A549 (cell line): ENCODE measurements around the gene BEND6. TPM values are rescaled to one million over a fixed set of nuclear protein-coding genes. Genes with fewer than 3 reads are reported as not detected.

Source experiments
- ATAC-seq, 2 experiments: fragments of 200-7000 bp in 1 of 2; fragments of >200 bp in 1 of 2; cut with Nextera tagmentation in 1 of 2; cut with Tn5 transposase in 1 of 2; 3 replicates each; pipeline versions ENCODE4 v1.8.0 to v1.9.1; 2018 to 2020; ENCODE audit warnings: mild to moderate bottlenecking in 1 of 2, moderate library complexity in 1 of 2
- CTCF ChIA-PET: fragments of 300-600 bp; sonication (Branson Sonifier 250); formaldehyde crosslinking; extraction: SDS; loops from one replicate; lab custom pipeline; 2021; ENCODE audit warnings: antibody characterized with exemption, inconsistent platforms; lab: Yijun Ruan, JAX
- POLR2A ChIA-PET: fragments of 350-600 bp; formaldehyde crosslinking; extraction: SDS; loops from one replicate; lab custom pipeline; 2021; ENCODE audit warnings: antibody characterized with exemption, inconsistent platforms; lab: Yijun Ruan, JAX
- DNase-seq, 2 experiments: peaks; one replicate each; pipeline versions ENCODE4 v3.0.0 to v3.0.0-alpha.2; 2011 to 2016; ENCODE audit warnings: low read depth in 1 of 2, low spot score in 1 of 2
- FAIRE-seq: peaks from 2 replicates; lab custom pipeline; 2011; peaks lifted over from hg19 to GRCh38; lab: Jason Lieb, UNC
- H3K27ac ChIP-seq, 2 experiments: fragments of >200 bp; sonication (Bioruptor Twin); formaldehyde crosslinking; 3 replicates each; pipeline ENCODE4 v1.5.1; 2016 to 2017
- H3K4me1 ChIP-seq: fragments of >200 bp; sonication (Bioruptor Twin); formaldehyde crosslinking; 3 replicates; pipeline ENCODE4 v1.6.1; 2016
- H3K4me2 ChIP-seq: fragments of >200 bp; sonication (Bioruptor Twin); formaldehyde crosslinking; 3 replicates; pipeline ENCODE4 v1.6.1; 2016
- H3K4me3 ChIP-seq: fragments of >200 bp; sonication (Bioruptor Twin); formaldehyde crosslinking; 3 replicates; pipeline ENCODE4 v1.5.1; 2016
- H3K9me3 ChIP-seq: fragments of >200 bp; sonication (Bioruptor Twin); formaldehyde crosslinking; 3 replicates; pipeline ENCODE4 v1.6.1; 2016
- ATOH8 ChIP-seq: fragments of 250-450 bp; sonication (Bioruptor Pico); IDR thresholded peaks from 2 replicates; pipeline ENCODE4 v1.5.0; 2020; ENCODE audit warnings: low read depth, mild to moderate bottlenecking, moderate library complexity
- CBX2 ChIP-seq: fragments of 200-600 bp; sonication (generic); IDR thresholded peaks from 2 replicates; pipeline ENCODE4 v1.6.1; 2016; ENCODE audit warnings: low read depth, mild to moderate bottlenecking, borderline replicate concordance
- CBX8 ChIP-seq: fragments of 200-600 bp; sonication (generic); IDR thresholded peaks from 2 replicates; pipeline ENCODE4 v1.6.1; 2016
- CHD2 ChIP-seq: fragments of 150-350 bp; IDR thresholded peaks from 2 replicates; pipeline ENCODE4 v1.6.1; 2014; ENCODE audit warnings: low read length; ENCODE audit not compliant: partially characterized antibody
- CHD4 ChIP-seq: fragments of 200-600 bp; sonication (generic); IDR thresholded peaks from 2 replicates; pipeline ENCODE4 v1.6.1; 2016; ENCODE audit warnings: antibody characterized with exemption, mild to moderate bottlenecking, borderline replicate concordance
- EHF ChIP-seq: fragments of 250-450 bp; sonication (Bioruptor Pico); IDR thresholded peaks from 2 replicates; pipeline ENCODE4 v1.5.0; 2020; ENCODE audit warnings: mild to moderate bottlenecking
- ELK1 ChIP-seq: fragments of 150-350 bp; IDR thresholded peaks from 2 replicates; pipeline ENCODE4 v1.6.1; 2014; ENCODE audit warnings: low read depth, mild to moderate bottlenecking, low read length
- EP300 ChIP-seq, 2 experiments: fragments of >200 bp; sonication (Bioruptor Twin); formaldehyde crosslinking; IDR thresholded peaks; 2 replicates in 1 of 2; 3 replicates in 1 of 2; pipeline ENCODE4 v1.6.1; 2016 to 2017
- FOSB ChIP-seq: fragments of 250-450 bp; sonication (Bioruptor Pico); IDR thresholded peaks from 2 replicates; pipeline ENCODE4 v1.5.0; 2020; ENCODE audit warnings: mild to moderate bottlenecking, moderate library complexity
- FOSL2 ChIP-seq, 2 experiments: fragments of 450-650 bp in 1 of 2; fragments of >200 bp in 1 of 2; sonication (Bioruptor Twin) in 1 of 2; formaldehyde crosslinking; IDR thresholded peaks; 2 replicates each; pipeline versions ENCODE4 v1.5.0 to v1.6.1; 2016 to 2020; ENCODE audit warnings: mild to moderate bottlenecking in 1 of 2, moderate library complexity in 1 of 2
- FOXS1 ChIP-seq: fragments of 250-450 bp; sonication (Bioruptor Pico); IDR thresholded peaks from 2 replicates; pipeline ENCODE4 v1.5.0; 2020; ENCODE audit warnings: mild to moderate bottlenecking, moderate library complexity
- GATA3 ChIP-seq: IDR thresholded peaks from 2 replicates; pipeline ENCODE4 v1.6.1; 2012; ENCODE audit warnings: borderline replicate concordance
- HEYL ChIP-seq: fragments of 250-450 bp; sonication (Bioruptor Pico); IDR thresholded peaks from 2 replicates; pipeline ENCODE4 v1.8.0; 2021; ENCODE audit warnings: mild to moderate bottlenecking, moderate library complexity
- KDM1A ChIP-seq: fragments of 200-600 bp; sonication (generic); IDR thresholded peaks from 2 replicates; pipeline ENCODE4 v1.6.1; 2016; ENCODE audit warnings: low read depth, mild to moderate bottlenecking
- MAFK ChIP-seq: fragments of 450-650 bp; IDR thresholded peaks from 2 replicates; pipeline ENCODE4 v1.6.1; 2014; ENCODE audit not compliant: partially characterized antibody
- MAX ChIP-seq: IDR thresholded peaks from 2 replicates; pipeline ENCODE4 v1.6.1; 2012
- MAZ ChIP-seq: fragments of 150-350 bp; IDR thresholded peaks from 2 replicates; pipeline ENCODE4 v1.6.1; 2014; ENCODE audit warnings: antibody characterized with exemption, low read depth, low read length, borderline replicate concordance
- NPAS2 ChIP-seq: fragments of 250-450 bp; sonication (Bioruptor Pico); IDR thresholded peaks from 2 replicates; pipeline ENCODE4 v1.8.0; 2022; ENCODE audit warnings: mild to moderate bottlenecking, moderate library complexity, borderline replicate concordance
- PBX3 ChIP-seq: IDR thresholded peaks from 2 replicates; pipeline ENCODE4 v1.6.1; 2012
- POLR2AphosphoS2 ChIP-seq: conservative IDR thresholded peaks from 2 replicates; pipeline ENCODE4 v1.6.1; 2012; ENCODE audit warnings: low read length, improper control_type of control experiment, inconsistent platforms
- RAD21 ChIP-seq, 2 experiments: fragments of >200 bp in 1 of 2; sonication (Bioruptor Twin) in 1 of 2; formaldehyde crosslinking in 1 of 2; IDR thresholded peaks in 1 of 2; conservative IDR thresholded peaks in 1 of 2; 2 replicates in 1 of 2; 3 replicates in 1 of 2; pipeline ENCODE4 v1.6.1; 2012 to 2018; ENCODE audit warnings: inconsistent platforms in 1 of 2
- RARB ChIP-seq: fragments of 250-450 bp; sonication (Bioruptor Pico); IDR thresholded peaks from 2 replicates; pipeline ENCODE4 v1.8.0; 2021; ENCODE audit warnings: mild to moderate bottlenecking, moderate library complexity
- RNF2 ChIP-seq: fragments of 200-600 bp; sonication (generic); IDR thresholded peaks from 2 replicates; pipeline ENCODE4 v1.6.1; 2016; ENCODE audit warnings: low read depth, mild to moderate bottlenecking, antibody characterized with exemption, moderate library complexity, borderline replicate concordance
- SMC3 ChIP-seq: fragments of >200 bp; sonication (Bioruptor Twin); formaldehyde crosslinking; IDR thresholded peaks from 3 replicates; pipeline ENCODE4 v1.6.1; 2018; ENCODE audit warnings: inconsistent platforms
- ZFP36 ChIP-seq: fragments of 450-650 bp; IDR thresholded peaks from 2 replicates; pipeline ENCODE4 v1.6.1; 2014; ENCODE audit warnings: borderline replicate concordance; ENCODE audit not compliant: partially characterized antibody
- ZSCAN20 ChIP-seq: fragments of 250-450 bp; sonication (Bioruptor Pico); IDR thresholded peaks from 2 replicates; pipeline ENCODE4 v1.8.0; 2022; ENCODE audit warnings: mild to moderate bottlenecking, moderate library complexity
- WGBS: methylation state at CpG from one replicate; pipeline ENCODE4 v1.1.6; 2017; ENCODE audit errors: missing lambda C conversion rate; 5-methylcytosine and 5-hydroxymethylcytosine counted together
- polyA plus RNA-seq, 4 experiments: library from polyadenylated mRNA; depleted of rRNA in 3 of 4; stranded (reverse); fragments of >200 nt; fragmentation: RNase III in 1 of 4; extraction: RNeasy Plus Mini Kit Qiagen cat#74134 plus additional on column Dnase treatment in 1 of 4; gene quantifications; 2 replicates in 3 of 4; 3 replicates in 1 of 4; pipeline ENCODE4 v1.2.3, GENCODE V29; 2011 to 2017

The BEND6 gene
- polyA plus RNA-seq, 2 of the 4 experiments (the other 2 are of a cell fraction), result 2.1 to 2.9 TPM

- ChIA-PET POLR2A (no interaction called here), CTCF (interaction anchor here (1.8 to 2.8 kb wide), 3 partner anchors 58 to 60 kb away, joined by 5 to 10 read pairs (median 7); no protein-coding TSS in a partner anchor)
- DNase-seq (no peak), ATAC-seq (no peak), FAIRE-seq (no peak)
- Histone ChIP-seq H3K4me1 (peaks cover 19% of the 10 kb centered on the region), H3K9me3 (no peaks in the 10 kb centered on the region), H3K27ac (no peak overlapping the region), H3K4me3 (no peak overlapping the region), H3K4me2 (no peak overlapping the region)
- no peak for TF ChIP-seq EHF (CRISPR knock-in tag)
- TF ChIP-seq FOSL2 (IDR thresholded peaks at IDR 0.05), result no peak
- no peak for TF ChIP-seq FOSL2 (CRISPR knock-in tag; IDR thresholded peaks at IDR 0.05)
- no peak for TF ChIP-seq PBX3
- no peak for TF ChIP-seq POLR2AphosphoS2
- no peak for TF ChIP-seq KDM1A
- TF ChIP-seq MAX, result no peak
- no peak for TF ChIP-seq CHD2
- no peak for TF ChIP-seq CBX8
- TF ChIP-seq RNF2, result no peak
- no peak for TF ChIP-seq SMC3
- TF ChIP-seq HEYL, result no peak
- no peak for TF ChIP-seq CHD4
- TF ChIP-seq ELK1, result no peak
- TF ChIP-seq CBX2, result no peak
- TF ChIP-seq NPAS2, result no peak
- TF ChIP-seq ZSCAN20 (CRISPR knock-in tag), result no peak
- TF ChIP-seq MAZ, result no peak
- 96% methylated on average over 2 of the region's 2 CpGs for WGBS
These were observed 7.5 kb downstream of the BEND6 start for GRCh38 chr6:56962441-56962840.

GRCh38 chr6:56963043-56963442 is 8.1 kb downstream of the BEND6 start:
- H3K4me1 ChIP-seq, result peaks cover 19% of the 10 kb centered on the region
- no peak for FAIRE-seq
- no peak overlapping the region for H3K4me3 ChIP-seq
- CTCF ChIA-PET, result interaction anchor here (0.9 to 2.8 kb wide), 4 partner anchors 58 to 60 kb away, joined by 3 to 10 read pairs (median 4); no protein-coding TSS in a partner anchor
- ATAC-seq, result no peak
- WGBS, result 97% methylated on average over 3 of the region's 3 CpGs
- no peak overlapping the region for H3K27ac ChIP-seq
- no peaks in the 10 kb centered on the region for H3K9me3 ChIP-seq
- POLR2A ChIA-PET, result no interaction called here
- TF ChIP-seq GATA3, result no peak
- TF ChIP-seq ELK1, result no peak
- no peak for TF ChIP-seq RAD21 (conservative IDR thresholded peaks at IDR 0.05 in 1 of 2, IDR thresholded peaks at IDR 0.05 in 1 of 2)
- no peak for TF ChIP-seq NPAS2
- TF ChIP-seq ZFP36, result no peak
- TF ChIP-seq ATOH8, result no peak
- no peak for TF ChIP-seq EP300 (IDR thresholded peaks at IDR 0.05)
- no peak for TF ChIP-seq POLR2AphosphoS2
- no peak for TF ChIP-seq ZSCAN20 (CRISPR knock-in tag)
- no peak for TF ChIP-seq RNF2
- no peak for TF ChIP-seq CBX2
- no peak for TF ChIP-seq FOSL2 (IDR thresholded peaks at IDR 0.05)
- TF ChIP-seq FOSL2 (CRISPR knock-in tag; IDR thresholded peaks at IDR 0.05), result no peak
- TF ChIP-seq MAFK, result no peak
- TF ChIP-seq FOXS1 (CRISPR knock-in tag), result no peak
- no peak for TF ChIP-seq RARB
- TF ChIP-seq FOSB (CRISPR knock-in tag), result no peak
- TF ChIP-seq, all 56 proteins: peak for 0
- no peak overlapping the region for H3K4me2 ChIP-seq
- DNase-seq, result no peak
